Measurements from ENCODE around the gene PLEKHM1. TPM values are rescaled to one million over a fixed set of nuclear protein-coding genes. Genes with fewer than 3 reads are reported as not detected.
A peak's percentile ranks its signal among the peaks of the same experiment; 100 is the strongest.
"Not testable (repeated sequence)": the region's sequence is repeated elsewhere in the genome, so short reads cannot be mapped to it uniquely, and the experiment has no call there.

The PLEKHM1 gene
- total and polyA plus RNA-seq, 2 donors (not counting 3 experiments of a cell fraction or from before 2014, with no cell fraction given): 29.7 to 52.0 TPM

DNA sequence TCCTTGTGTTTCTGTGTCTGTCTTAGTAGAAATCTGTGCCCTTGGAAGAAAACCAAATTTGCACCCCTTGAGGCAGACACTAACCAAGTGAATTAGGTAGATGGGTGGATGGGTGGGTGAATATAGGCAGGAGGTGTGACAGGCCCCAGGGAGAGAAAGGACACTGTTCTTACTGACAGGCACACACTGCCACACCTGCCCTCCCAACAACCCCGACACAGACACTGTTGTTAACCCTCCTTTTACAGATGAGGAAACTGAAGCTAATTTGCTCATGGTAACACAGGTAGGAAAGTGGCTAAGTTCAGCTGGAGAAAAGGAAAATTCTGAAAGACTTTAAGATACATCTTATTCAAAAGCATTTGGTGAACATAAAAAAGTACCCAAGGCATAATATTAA lies 42.0 kb downstream of the PLEKHM1 start:
- dilution Hi-C loops (cut with MboI; ENCODE audit: extremely low pct_ligation_motif_present, low sequenced_read_pairs); intact Hi-C loops (cut with micrococcal nuclease); H3K27me3 ChIP-seq (ENCODE audit: control insufficient read depth in 2 of 2, insufficient read depth in 2 of 2, low read length in 2 of 2); DNase-seq (ENCODE audit: low read depth, low spot score); H3K9ac ChIP-seq (replicated peaks; ENCODE audit: extremely low read depth, insufficient read depth, low read length); H3K9me3 ChIP-seq (replicated peaks; ENCODE audit: control insufficient read depth, insufficient read depth, low read length); H2AFZ ChIP-seq (ENCODE audit: low read depth, low read length); BruUV-seq (replicated peaks); CTCF ChIA-PET; H3K27ac ChIP-seq (ENCODE audit: insufficient read depth, low read depth, low read length); H3K4me3 ChIP-seq (replicated peaks in 1 of 3; ENCODE audit: insufficient read depth in 1 of 3, low read depth in 1 of 3, low read length in 3 of 3); FAIRE-seq; H3K79me2 ChIP-seq (ENCODE audit: control insufficient read depth, insufficient read depth, low read length); H4K20me1 ChIP-seq (replicated peaks; ENCODE audit: control insufficient read depth, extremely low read depth, insufficient read depth, low read length); H3K36me3 ChIP-seq (ENCODE audit: control insufficient read depth in 2 of 2, extremely low read depth in 1 of 2, insufficient read depth in 2 of 2, low read length in 2 of 2); H3K9me1 ChIP-seq (replicated peaks; ENCODE audit: control insufficient read depth, extremely low read depth, insufficient read depth, low read length); POLR2A ChIA-PET; H3K4me2 ChIP-seq (ENCODE audit: insufficient read depth, low read length): not testable (repeated sequence)
- peaks cover 18% of the 10 kb centered on the region for H3K4me1 ChIP-seq (ENCODE audit: control insufficient read depth, extremely low read depth, insufficient read depth, low read length)

DNA sequence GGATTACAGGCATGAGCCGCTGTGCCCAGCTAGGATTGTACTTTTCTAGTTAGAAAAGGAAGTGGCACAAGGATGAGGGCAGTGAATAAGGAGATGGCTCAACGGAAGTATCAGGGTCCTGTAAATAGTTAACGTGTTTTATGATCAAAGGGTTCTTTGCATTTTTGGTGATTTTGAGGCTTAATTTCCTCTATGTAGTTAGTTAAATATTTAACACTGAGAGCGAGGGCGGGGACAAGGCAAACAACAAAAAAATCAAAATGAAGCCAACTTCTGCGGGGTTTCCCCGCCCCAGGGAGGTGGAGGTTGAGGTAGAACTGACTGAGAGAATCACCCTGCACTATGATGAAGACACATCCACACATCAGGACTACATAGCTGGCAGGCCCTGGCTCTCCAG lies 42.5 kb downstream of the PLEKHM1 start:
- dilution Hi-C loops (cut with MboI; ENCODE audit: extremely low pct_ligation_motif_present, low sequenced_read_pairs); DNase-seq (ENCODE audit: low read depth, low spot score); H3K27me3 ChIP-seq (ENCODE audit: control insufficient read depth in 2 of 2, insufficient read depth in 2 of 2, low read length in 2 of 2); H4K20me1 ChIP-seq (replicated peaks; ENCODE audit: control insufficient read depth, extremely low read depth, insufficient read depth, low read length); H3K9me1 ChIP-seq (replicated peaks; ENCODE audit: control insufficient read depth, extremely low read depth, insufficient read depth, low read length); H3K79me2 ChIP-seq (ENCODE audit: control insufficient read depth, insufficient read depth, low read length); POLR2A ChIA-PET; H3K9me3 ChIP-seq (replicated peaks; ENCODE audit: control insufficient read depth, insufficient read depth, low read length); H3K4me2 ChIP-seq (ENCODE audit: insufficient read depth, low read length); H3K4me3 ChIP-seq (replicated peaks in 1 of 3; ENCODE audit: insufficient read depth in 1 of 3, low read depth in 1 of 3, low read length in 3 of 3); H3K36me3 ChIP-seq (ENCODE audit: control insufficient read depth in 2 of 2, extremely low read depth in 1 of 2, insufficient read depth in 2 of 2, low read length in 2 of 2); intact Hi-C loops (cut with micrococcal nuclease); H3K27ac ChIP-seq (ENCODE audit: insufficient read depth, low read depth, low read length); BruUV-seq (replicated peaks); H3K9ac ChIP-seq (replicated peaks; ENCODE audit: extremely low read depth, insufficient read depth, low read length); H2AFZ ChIP-seq (ENCODE audit: low read depth, low read length): not testable (repeated sequence)
- peaks cover 18% of the 10 kb centered on the region for H3K4me1 ChIP-seq (ENCODE audit: control insufficient read depth, extremely low read depth, insufficient read depth, low read length)
- CTCF ChIA-PET: interaction anchor here (0.7 kb wide), 1 partner anchor 16 kb away, joined by 3 read pairs; the partner anchor contains the start of gene ARHGAP27
- FAIRE-seq: peak; percentile 78

GRCh38 chr17:45447650-45448049 lies 42.9 kb downstream of the PLEKHM1 start:
- not testable (repeated sequence) for H2AFZ ChIP-seq (ENCODE audit: low read depth, low read length)
- peak; percentile 70 for FAIRE-seq

DNA sequence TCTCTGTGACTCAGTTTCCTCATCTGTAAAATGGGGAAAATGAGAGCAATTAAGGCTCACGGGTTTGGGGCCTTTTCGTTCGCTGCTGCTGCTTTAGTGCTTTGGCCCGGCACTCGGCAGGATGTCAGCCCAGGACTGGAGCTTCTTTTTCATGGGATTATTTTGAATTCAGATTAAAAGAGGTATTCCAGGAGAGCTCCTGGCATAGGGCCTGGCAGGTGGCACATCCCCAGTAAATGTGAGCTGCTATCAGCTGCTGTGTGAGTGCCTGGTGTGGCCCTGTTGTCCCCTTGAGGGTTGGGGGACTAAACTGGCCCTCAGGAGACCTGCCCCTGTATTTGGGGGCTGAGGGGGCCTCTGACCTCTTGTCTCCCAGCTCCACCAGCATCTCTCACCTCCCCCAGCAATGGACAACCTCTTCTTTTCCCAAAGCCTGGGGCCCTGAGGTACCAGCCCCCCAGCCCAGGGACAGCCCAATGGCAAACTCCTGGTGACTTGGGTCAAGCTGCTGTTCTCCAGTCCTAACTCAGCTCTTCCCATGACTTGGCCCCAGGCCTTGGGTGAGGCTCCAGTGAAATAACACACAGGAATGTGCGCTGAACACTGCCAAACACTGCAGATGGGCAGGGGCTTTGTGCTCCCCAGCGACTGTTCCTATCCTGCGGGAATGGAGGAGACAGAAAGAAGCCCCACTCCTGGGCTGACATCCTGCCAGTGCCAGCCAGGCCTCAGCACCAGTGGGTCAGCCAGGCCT lies 43.5 kb downstream of the PLEKHM1 start:
- H4K20me1 ChIP-seq (replicated peaks; ENCODE audit: control insufficient read depth, extremely low read depth, insufficient read depth, low read length); H3K9me3 ChIP-seq (replicated peaks; ENCODE audit: control insufficient read depth, insufficient read depth, low read length); H2AFZ ChIP-seq (ENCODE audit: low read depth, low read length); H3K9me1 ChIP-seq (replicated peaks; ENCODE audit: control insufficient read depth, extremely low read depth, insufficient read depth, low read length); H3K79me2 ChIP-seq (ENCODE audit: control insufficient read depth, insufficient read depth, low read length); POLR2A ChIA-PET; BruUV-seq (replicated peaks); dilution Hi-C loops (cut with MboI; ENCODE audit: extremely low pct_ligation_motif_present, low sequenced_read_pairs); H3K27me3 ChIP-seq (ENCODE audit: control insufficient read depth in 2 of 2, insufficient read depth in 2 of 2, low read length in 2 of 2); H3K36me3 ChIP-seq (ENCODE audit: control insufficient read depth in 2 of 2, extremely low read depth in 1 of 2, insufficient read depth in 2 of 2, low read length in 2 of 2); H3K4me2 ChIP-seq (ENCODE audit: insufficient read depth, low read length); H3K4me3 ChIP-seq (replicated peaks in 1 of 3; ENCODE audit: insufficient read depth in 1 of 3, low read depth in 1 of 3, low read length in 3 of 3); H3K9ac ChIP-seq (replicated peaks; ENCODE audit: extremely low read depth, insufficient read depth, low read length): not testable (repeated sequence)
- peak; percentile 36 for DNase-seq (ENCODE audit: low read depth, low spot score)
- peaks cover 18% of the 10 kb centered on the region for H3K4me1 ChIP-seq (ENCODE audit: control insufficient read depth, extremely low read depth, insufficient read depth, low read length)
- CTCF ChIA-PET: interaction anchor here (0.7 to 2.0 kb wide), 3 partner anchors 15 to 19 kb away, joined by 3 to 5 read pairs (median 4); partner anchors contain the start of gene ARHGAP27
- peak; percentile 58 for FAIRE-seq
- H3K27ac ChIP-seq (ENCODE audit: insufficient read depth, low read depth, low read length): peak overlapping the region; percentile 44
- intact Hi-C loops (cut with micrococcal nuclease): loop anchor here (1.0 kb wide), 1 partner anchor 15 kb away; the partner anchor contains the start of gene ARHGAP27

More at GRCh38 chr17:45447650-45448049, 42.9 kb downstream of the PLEKHM1 start:
- H3K4me2 ChIP-seq (ENCODE audit: insufficient read depth, low read length); H3K9me1 ChIP-seq (replicated peaks; ENCODE audit: control insufficient read depth, extremely low read depth, insufficient read depth, low read length); H3K36me3 ChIP-seq (ENCODE audit: control insufficient read depth in 2 of 2, extremely low read depth in 1 of 2, insufficient read depth in 2 of 2, low read length in 2 of 2); BruUV-seq (replicated peaks); H3K27me3 ChIP-seq (ENCODE audit: control insufficient read depth in 2 of 2, insufficient read depth in 2 of 2, low read length in 2 of 2); H3K9ac ChIP-seq (replicated peaks; ENCODE audit: extremely low read depth, insufficient read depth, low read length); intact Hi-C loops (cut with micrococcal nuclease); H4K20me1 ChIP-seq (replicated peaks; ENCODE audit: control insufficient read depth, extremely low read depth, insufficient read depth, low read length); dilution Hi-C loops (cut with MboI; ENCODE audit: extremely low pct_ligation_motif_present, low sequenced_read_pairs); H3K4me3 ChIP-seq (replicated peaks in 1 of 3; ENCODE audit: insufficient read depth in 1 of 3, low read depth in 1 of 3, low read length in 3 of 3); POLR2A ChIA-PET; H3K9me3 ChIP-seq (replicated peaks; ENCODE audit: control insufficient read depth, insufficient read depth, low read length); H3K79me2 ChIP-seq (ENCODE audit: control insufficient read depth, insufficient read depth, low read length): not testable (repeated sequence)
- peak; percentile 30 for DNase-seq (ENCODE audit: low read depth, low spot score)
- H3K27ac ChIP-seq (ENCODE audit: insufficient read depth, low read depth, low read length): peak overlapping the region; percentile 44
- H3K4me1 ChIP-seq (ENCODE audit: control insufficient read depth, extremely low read depth, insufficient read depth, low read length): peaks cover 18% of the 10 kb centered on the region
- CTCF ChIA-PET: interaction anchor here (0.7 to 2.0 kb wide), 2 partner anchors 15 to 19 kb away, joined by 3 to 4 read pairs; partner anchors contain the start of gene ARHGAP27

All from endothelial cell of umbilical vein (primary cell).